Progenitor cell of endocrine pancreas (in vitro differentiated cells): ENCODE data around the gene LRCH1. TPM values are rescaled to one million over a fixed set of nuclear protein-coding genes. Genes with fewer than 3 reads are reported as not detected.

ENCODE experiments used
- DNase-seq: peaks from one replicate; pipeline ENCODE4 v3.0.0; 2021; ENCODE audit warnings: low spot score; ENCODE audit not compliant: unreplicated experiment
- H3K27ac Mint-ChIP-seq: 2 replicates; pipeline ENCODE4 v1.8.0; 2021; ENCODE audit warnings: mild to moderate bottlenecking, moderate library complexity, mixed read lengths
- H3K27me3 Mint-ChIP-seq: 2 replicates; pipeline ENCODE4 v1.8.0; 2021; ENCODE audit warnings: mixed read lengths
- H3K36me3 Mint-ChIP-seq: 2 replicates; pipeline ENCODE4 v1.8.0; 2022; ENCODE audit warnings: mixed read lengths; ENCODE audit not compliant: insufficient read depth
- H3K4me1 Mint-ChIP-seq: 2 replicates; pipeline ENCODE4 v1.8.0; 2021; ENCODE audit warnings: low read depth, mixed read lengths
- H3K4me3 Mint-ChIP-seq: 2 replicates; pipeline ENCODE4 v1.8.0; 2021; ENCODE audit warnings: low read depth, mild to moderate bottlenecking, moderate library complexity, mixed read lengths
- H3K9me3 Mint-ChIP-seq: 2 replicates; pipeline ENCODE4 v1.8.0; 2021; ENCODE audit warnings: low read depth, mixed read lengths
- CTCF ChIP-seq: fragments of 200-600 bp; sonication (generic); IDR thresholded peaks from one replicate; pipeline ENCODE4 v1.5.0; 2021; ENCODE audit warnings: antibody characterized with exemption, mild to moderate bottlenecking; ENCODE audit not compliant: unreplicated experiment
- total RNA-seq: library from RNA; stranded (reverse); gene quantifications from 2 replicates; pipeline ENCODE4 v1.2.1, GENCODE V29; 2021

The LRCH1 gene
- total RNA-seq, 1 donor from 2014 or later, result 17.9 TPM

- H3K27me3 Mint-ChIP-seq, result no peaks in the 10 kb centered on the region
- H3K4me3 Mint-ChIP-seq, result no peak overlapping the region
- H3K27ac Mint-ChIP-seq, result no peak overlapping the region
- H3K36me3 Mint-ChIP-seq, result peaks cover 15% of the 10 kb centered on the region
- H3K4me1 Mint-ChIP-seq, result peaks cover 7% of the 10 kb centered on the region
- DNase-seq, result no peak
- TF ChIP-seq CTCF, result no peak
- no peaks in the 10 kb centered on the region for H3K9me3 Mint-ChIP-seq
Observed at GRCh38 chr13:46720189-46720588, 167.2 kb downstream of the LRCH1 start.

GRCh38 chr13:46721054-46721453, 168.1 kb downstream of the LRCH1 start:
- H3K27me3 Mint-ChIP-seq, result no peaks in the 10 kb centered on the region
- no peak overlapping the region for H3K27ac Mint-ChIP-seq
- H3K4me1 Mint-ChIP-seq, result peaks cover 7% of the 10 kb centered on the region
- DNase-seq, result no peak
- TF ChIP-seq CTCF, result peak; percentile 87
- H3K9me3 Mint-ChIP-seq, result no peaks in the 10 kb centered on the region
- peaks cover 15% of the 10 kb centered on the region for H3K36me3 Mint-ChIP-seq
- no peak overlapping the region for H3K4me3 Mint-ChIP-seq

- Mint-ChIP-seq H3K4me1 (no peaks in the 10 kb centered on the region), H3K27ac (no peak overlapping the region), H3K36me3 (peaks cover 39% of the 10 kb centered on the region), H3K9me3 (no peaks in the 10 kb centered on the region), H3K27me3 (no peaks in the 10 kb centered on the region), H3K4me3 (no peak overlapping the region)
- DNase-seq, result no peak
- no peak for TF ChIP-seq CTCF
Observed at GRCh38 chr13:46726347-46726746, 173.4 kb downstream of the LRCH1 start.

GRCh38 chr13:46728777-46729176, 175.8 kb downstream of the LRCH1 start:
- no peak for DNase-seq
- TF ChIP-seq CTCF, result no peak
- no peaks in the 10 kb centered on the region for H3K4me1 Mint-ChIP-seq
- H3K9me3 Mint-ChIP-seq, result no peaks in the 10 kb centered on the region
- no peak overlapping the region for H3K27ac Mint-ChIP-seq
- H3K4me3 Mint-ChIP-seq, result no peak overlapping the region
- H3K27me3 Mint-ChIP-seq, result no peaks in the 10 kb centered on the region
- peaks cover 44% of the 10 kb centered on the region for H3K36me3 Mint-ChIP-seq

GRCh38 chr13:46731535-46731934, 178.6 kb downstream of the LRCH1 start:
- Mint-ChIP-seq H3K9me3 (no peaks in the 10 kb centered on the region), H3K27ac (no peak overlapping the region), H3K27me3 (no peaks in the 10 kb centered on the region), H3K4me3 (no peak overlapping the region), H3K36me3 (peaks cover 31% of the 10 kb centered on the region), H3K4me1 (no peaks in the 10 kb centered on the region)
- TF ChIP-seq CTCF, result no peak
- no peak for DNase-seq

- H3K27ac Mint-ChIP-seq, result no peak overlapping the region
- H3K27me3 Mint-ChIP-seq, result no peaks in the 10 kb centered on the region
- DNase-seq, result no peak
- no peak for TF ChIP-seq CTCF
- H3K36me3 Mint-ChIP-seq, result peaks cover 13% of the 10 kb centered on the region
- no peak overlapping the region for H3K4me3 Mint-ChIP-seq
- H3K4me1 Mint-ChIP-seq, result no peaks in the 10 kb centered on the region
- H3K9me3 Mint-ChIP-seq, result no peaks in the 10 kb centered on the region
Observed at GRCh38 chr13:46735425-46735824, 182.5 kb downstream of the LRCH1 start.
